ENCODE measurements around the gene ZXDC.
A peak's percentile ranks its signal among the peaks of the same experiment; 100 is the strongest.

Gene ZXDC, protein sequence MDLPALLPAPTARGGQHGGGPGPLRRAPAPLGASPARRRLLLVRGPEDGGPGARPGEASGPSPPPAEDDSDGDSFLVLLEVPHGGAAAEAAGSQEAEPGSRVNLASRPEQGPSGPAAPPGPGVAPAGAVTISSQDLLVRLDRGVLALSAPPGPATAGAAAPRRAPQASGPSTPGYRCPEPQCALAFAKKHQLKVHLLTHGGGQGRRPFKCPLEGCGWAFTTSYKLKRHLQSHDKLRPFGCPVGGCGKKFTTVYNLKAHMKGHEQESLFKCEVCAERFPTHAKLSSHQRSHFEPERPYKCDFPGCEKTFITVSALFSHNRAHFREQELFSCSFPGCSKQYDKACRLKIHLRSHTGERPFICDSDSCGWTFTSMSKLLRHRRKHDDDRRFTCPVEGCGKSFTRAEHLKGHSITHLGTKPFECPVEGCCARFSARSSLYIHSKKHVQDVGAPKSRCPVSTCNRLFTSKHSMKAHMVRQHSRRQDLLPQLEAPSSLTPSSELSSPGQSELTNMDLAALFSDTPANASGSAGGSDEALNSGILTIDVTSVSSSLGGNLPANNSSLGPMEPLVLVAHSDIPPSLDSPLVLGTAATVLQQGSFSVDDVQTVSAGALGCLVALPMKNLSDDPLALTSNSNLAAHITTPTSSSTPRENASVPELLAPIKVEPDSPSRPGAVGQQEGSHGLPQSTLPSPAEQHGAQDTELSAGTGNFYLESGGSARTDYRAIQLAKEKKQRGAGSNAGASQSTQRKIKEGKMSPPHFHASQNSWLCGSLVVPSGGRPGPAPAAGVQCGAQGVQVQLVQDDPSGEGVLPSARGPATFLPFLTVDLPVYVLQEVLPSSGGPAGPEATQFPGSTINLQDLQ

DNA sequence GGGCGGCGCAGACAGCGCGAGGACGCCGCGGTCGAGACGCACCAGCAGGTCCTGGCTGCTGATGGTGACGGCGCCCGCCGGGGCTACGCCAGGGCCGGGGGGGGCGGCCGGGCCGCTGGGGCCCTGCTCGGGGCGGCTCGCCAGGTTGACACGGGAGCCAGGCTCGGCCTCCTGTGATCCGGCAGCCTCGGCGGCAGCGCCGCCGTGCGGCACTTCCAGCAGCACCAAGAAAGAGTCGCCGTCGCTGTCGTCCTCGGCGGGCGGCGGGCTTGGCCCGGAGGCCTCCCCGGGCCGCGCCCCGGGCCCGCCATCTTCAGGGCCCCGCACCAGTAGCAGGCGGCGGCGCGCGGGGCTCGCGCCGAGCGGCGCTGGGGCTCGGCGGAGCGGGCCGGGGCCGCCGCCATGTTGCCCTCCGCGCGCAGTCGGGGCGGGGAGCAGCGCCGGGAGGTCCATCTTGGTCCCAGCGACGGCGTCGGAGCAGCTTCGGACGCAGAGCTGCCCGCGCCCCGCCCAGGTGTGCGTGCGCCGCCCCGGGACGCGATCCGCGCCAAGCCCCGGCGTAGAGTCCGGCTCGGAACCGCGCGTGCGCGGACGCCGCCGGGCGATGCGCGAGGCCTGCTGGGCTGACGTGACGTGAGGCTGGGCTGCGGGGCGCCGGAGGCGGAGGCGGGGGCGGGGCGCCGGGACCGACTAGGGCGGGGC lies at the start of gene ZXDC:
TSS of gene ZXDC (minus strand) at position 479 of the 702 bp plus-strand sequence. CDS start at position 453, 26 bp downstream.
- DNase-seq: peak; percentile 75 to 81

DNA sequence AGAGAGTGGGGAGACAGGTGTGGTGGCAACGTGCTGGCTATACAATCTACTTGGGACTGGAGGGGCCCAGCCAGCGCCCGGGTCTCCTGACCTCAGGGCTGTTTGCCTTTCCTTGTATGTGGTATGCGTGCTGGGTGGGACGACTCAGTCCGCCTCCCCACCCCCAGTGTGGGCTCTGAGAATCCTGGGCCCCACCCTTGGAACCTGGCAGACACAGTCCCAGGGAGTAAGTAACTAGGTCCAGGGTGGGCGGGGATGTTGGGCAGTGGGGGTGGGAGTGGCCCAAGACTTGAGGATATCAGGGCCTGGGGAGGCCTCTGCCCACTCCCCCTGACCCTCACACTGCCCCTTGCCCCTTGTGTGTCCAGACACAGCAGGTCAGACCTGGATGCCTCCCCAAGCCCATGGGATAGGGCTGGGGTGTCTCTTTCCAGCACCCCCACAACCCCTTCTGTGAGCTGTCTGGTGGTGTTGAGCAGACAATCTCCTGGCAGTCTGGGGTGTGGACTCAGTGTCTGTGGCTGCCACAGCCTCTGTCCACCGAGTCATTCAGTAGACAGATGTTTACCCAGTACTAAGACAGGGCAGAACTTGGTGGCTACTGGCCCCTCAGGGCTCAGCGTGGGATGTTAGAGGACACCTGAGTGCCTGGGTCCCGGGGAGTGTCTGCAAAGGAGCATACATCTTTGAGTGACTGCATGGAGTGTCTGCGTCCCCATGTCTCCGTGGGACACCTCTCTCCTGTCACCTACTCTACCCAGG lies 49.6 kb upstream of the ZXDC start:
- DNase-seq: no peak

DNA sequence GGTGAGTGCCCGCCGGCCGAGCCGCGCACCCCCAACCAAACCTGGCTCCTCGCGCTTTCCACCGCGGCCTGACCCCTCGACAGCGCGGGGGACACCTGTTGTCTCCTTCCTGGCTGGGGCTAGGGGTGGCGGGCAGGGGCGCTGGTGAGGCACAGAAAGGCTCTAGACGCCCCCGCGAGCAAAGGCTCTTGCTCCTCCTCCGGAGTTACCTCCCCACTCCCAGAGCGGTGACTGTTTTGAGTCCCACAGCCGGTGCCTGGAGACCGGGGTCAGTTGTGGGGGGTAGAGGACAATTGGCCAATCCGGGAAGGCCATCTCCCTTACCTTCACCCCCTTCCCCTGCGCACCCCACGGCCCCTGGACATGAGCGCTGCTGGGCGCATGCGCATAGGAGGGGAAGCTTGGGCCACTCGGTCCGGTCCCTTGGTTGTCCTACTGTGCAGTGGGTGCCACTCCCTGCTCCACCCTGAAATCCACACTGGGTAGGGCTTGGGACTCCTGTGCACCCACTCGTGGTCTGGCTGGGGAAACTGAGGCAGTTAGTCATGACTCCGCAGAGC lies 48.8 kb upstream of the ZXDC start:
- DNase-seq: no peak

DNA sequence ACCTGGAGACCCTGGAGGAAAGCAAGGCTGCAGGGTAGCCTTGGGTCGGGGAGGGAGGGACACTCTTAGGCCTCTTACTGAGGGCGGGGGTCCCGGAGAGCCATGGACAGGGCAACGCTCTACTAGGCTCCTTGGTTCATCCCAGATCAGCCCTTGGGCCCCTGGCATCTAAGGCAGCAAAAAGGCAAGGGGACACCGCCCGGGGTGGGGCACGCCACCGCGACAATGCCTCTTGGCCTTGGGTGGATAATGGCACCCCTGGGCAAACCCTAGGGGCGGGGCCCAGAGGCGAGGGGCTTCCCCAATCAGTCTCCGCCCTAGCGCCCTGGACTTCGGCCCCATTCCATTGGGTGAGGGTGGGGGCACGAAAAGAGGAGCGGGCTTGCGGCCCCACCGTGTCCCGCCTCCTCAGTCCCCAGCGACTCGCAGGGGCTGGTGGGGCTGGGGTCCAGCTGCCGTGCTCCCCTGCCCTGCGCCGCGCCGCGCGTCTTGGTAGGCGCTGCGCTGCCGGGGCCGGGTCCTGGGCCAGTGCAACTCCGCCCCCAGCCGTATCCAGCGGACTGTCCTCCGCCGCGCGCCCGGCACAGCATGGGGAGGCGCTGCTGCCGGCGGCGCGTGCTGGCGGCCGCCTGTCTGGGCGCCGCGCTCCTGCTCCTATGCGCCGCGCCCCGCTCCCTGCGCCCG lies 48.2 kb upstream of the ZXDC start, which contains the start of gene CHST13:
TSS of gene CHST13 (plus strand) at position 411 of the 684 bp plus-strand sequence. CDS start at position 589, 178 bp downstream.
- DNase-seq: peak; percentile 12 to 23

DNA sequence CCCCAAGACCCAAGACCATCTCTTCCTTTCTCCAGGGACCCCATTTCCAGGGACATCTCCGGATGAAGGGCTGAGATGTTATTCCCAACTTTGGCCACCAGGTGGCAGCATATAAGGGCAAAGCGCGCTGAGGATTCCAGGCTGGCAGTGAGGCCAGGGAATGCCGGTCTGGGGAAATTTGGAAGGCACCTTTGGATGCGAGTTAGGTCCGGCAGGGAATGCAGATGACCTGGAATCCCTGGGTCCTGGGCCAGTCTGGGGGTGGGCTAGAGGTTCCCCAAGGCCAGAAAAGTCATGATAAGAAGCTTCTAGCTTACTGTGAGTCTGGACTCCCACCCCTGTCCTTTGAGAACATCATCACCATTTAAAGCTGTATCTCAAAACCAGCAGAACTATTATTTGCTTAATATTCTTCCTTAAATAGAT lies 46.7 kb upstream of the ZXDC start:
- peak; percentile 46 to 48 for DNase-seq

DNA sequence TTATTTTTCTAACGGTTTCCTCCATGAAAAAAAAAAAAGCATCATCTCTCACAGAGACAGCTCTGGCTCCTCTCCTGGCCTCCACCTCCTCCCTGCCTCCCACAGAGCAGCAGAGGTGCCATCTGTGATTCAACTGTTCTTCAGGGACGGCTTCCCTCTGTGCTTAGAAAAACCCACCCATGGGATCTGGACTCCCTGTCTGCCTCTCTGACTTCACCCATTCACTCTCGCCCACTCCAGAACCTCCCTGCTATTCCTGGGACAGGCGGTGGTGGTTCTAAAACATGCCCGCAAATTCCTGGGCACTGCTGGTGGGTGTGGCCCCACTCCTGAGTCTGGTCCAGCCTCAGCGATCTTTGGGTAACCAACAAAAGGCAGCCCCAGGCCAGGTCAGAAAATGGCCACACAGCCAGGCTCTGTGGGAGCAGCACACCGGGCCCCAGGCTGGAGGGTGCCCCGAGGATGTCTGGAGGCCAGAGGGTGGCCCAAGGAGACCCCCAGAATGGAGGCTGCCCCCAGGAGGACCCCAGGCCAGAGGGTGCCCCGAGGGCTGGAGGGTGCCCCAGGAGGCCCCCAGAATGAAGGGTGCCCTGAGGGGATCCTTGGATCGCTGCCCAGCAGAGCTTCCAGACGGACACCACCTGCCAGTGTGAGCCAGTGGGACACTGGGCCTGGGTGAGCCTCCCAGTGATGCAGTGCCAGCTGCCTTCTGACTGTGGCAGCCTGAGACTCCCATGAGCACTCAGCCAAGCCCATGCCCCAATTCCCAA lies 45.6 kb upstream of the ZXDC start:
- DNase-seq: no peak

DNA sequence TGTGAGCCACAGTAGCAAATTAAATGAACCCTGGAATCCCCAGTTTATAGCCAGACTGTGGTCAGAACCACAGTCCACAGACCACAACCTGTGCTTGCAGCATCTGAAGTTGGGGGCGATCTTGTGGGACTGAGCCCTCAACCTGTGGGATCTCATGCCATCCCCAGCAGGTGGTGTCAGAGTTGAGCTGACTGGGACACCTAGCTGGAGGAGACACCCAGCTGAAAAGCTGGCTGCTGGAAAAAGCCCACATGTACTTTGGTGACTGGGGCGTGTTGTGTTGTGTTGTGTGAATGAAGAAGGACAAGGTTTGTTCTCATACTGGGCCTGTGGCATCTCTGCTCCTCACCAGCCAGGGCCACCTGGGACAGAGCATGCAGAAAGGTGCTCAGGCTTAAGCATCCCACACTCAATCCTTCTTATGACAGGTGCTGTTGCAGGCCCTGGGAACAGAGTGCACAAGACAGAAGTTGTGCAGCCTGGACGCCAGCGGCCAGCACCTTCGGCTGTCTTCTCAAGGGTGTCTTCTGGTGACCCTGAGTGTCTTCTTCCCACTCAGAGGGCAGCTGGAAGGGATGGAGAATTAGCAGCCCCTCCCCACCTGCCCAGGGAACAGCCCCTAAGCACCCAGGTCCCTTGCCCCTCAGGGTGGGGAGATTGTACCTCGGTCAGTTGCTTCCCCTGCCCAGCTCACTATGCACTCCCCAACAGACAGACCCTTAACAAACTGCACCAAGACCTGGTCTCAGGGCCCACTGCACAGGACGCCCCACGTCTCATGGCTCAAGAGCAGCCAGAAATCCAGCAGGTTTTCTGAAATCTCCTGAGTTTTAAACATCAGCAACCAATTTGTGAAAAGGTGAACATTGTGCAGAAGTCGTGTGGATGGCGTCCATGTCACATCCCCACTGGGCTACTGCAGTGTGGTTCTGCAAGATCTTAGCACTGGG lies 44.1 kb upstream of the ZXDC start:
- DNase-seq: no peak

DNA sequence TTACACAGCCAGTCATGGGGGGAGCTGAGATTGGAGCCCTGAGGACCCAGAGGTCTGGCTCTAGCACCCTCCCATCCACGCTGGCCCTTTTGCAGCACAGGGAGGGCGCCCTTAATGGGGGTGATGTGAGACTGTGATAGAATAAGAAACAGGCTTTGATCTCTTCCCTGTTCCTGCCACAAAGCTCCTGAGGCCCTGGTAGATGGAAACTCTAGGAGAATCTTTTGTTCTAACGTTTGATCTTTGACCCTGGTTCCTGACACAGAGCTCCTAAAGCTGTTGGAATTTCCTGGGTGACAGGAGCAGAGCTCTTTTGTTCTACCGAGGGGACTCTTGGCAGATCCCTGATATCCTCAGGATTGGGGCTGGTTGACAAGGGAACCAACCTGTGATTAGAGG lies 43.1 kb upstream of the ZXDC start:
- no peak for DNase-seq

DNA sequence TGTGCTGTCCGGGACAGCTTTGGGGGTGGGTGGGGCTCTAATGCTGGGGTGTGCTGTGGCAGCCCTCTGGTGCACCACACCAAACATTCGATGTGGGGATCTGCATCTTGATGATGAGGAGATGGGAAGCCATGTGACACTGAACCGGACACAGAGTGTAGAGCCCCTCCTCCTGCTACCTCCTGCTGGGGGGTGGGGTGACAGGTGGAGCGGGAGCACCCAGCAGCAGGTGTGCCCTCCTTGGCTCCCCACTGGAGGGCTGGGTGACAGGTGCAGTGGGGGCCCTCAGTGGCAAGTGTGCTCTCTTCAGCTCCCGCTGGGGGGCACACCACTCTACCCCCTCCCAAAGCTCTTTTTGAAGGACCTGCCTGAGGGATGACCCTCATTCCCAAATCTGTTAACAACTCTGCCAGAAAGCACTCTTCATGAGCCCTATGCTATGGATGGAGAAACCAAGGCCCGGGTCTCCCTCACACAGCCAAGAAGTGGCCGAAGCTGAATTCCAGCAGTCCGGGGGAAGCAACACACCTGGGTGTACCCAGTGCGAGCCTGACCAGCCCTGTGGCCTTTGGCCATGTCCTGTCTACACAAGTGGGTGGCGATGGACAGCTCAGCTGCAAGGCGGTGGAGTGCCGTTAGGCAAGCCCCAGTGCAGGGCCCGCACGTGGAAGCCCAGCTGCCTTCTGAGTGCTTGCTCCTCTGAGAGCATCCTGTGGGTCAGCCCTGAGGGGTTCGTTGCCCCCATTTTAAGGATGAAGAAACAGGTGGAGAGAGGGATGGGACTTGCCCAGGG lies 42.5 kb upstream of the ZXDC start:
- no peak for DNase-seq

DNA sequence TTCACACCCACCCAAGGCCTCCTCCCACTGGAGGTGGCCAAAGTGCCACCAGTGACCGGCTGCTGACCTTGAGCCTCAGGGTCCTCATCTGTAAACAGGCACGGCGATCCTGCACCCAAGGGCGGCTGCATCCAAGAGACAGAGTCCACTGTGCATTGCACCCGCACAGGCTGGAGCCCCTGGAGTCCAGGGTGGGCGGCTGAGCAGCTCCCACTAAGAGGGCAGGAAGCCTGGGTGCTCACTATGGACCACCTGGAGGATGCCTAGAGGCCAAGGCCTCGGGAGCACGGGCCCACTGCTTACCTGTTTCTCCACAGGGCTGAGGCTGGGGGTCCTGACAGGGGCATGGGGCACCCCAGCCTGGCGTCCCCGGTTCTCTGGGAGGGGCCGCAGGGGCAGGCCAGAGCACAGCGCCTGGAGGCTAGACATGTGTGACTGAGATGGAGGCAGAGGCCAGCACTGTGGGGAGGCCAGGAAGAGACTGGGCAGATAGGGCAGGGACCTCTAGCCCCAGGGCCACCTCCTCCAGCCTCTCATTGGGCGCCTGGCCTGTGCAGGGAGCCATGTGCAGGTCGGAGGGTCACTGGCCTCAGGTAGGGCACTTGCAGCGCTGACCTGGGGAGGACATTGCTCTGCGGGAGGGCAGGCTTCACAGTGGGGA lies 41.7 kb upstream of the ZXDC start, which contains the start of gene UROC1:
TSS of gene UROC1 (minus strand) at position 483 of the 661 bp plus-strand sequence. CDS start at position 429, 54 bp downstream.
- no peak for DNase-seq

DNA sequence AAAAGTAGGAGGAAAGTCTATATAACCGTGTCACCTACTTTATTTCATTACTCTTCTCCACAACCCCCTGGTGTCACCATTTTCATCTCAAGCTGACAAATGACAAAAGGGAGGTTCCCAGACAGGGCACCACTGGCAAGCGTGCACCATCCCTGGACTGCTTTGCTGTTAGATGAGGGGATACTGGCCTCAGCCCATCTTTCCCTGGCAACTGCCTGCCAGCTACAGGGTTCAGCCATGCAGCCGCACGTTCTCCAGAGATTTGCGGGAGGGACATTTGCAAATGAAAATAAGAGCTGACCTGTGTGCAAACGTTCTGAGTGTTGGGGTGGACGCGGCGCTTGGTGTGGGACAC lies 41.2 kb upstream of the ZXDC start:
- DNase-seq: no peak

DNA sequence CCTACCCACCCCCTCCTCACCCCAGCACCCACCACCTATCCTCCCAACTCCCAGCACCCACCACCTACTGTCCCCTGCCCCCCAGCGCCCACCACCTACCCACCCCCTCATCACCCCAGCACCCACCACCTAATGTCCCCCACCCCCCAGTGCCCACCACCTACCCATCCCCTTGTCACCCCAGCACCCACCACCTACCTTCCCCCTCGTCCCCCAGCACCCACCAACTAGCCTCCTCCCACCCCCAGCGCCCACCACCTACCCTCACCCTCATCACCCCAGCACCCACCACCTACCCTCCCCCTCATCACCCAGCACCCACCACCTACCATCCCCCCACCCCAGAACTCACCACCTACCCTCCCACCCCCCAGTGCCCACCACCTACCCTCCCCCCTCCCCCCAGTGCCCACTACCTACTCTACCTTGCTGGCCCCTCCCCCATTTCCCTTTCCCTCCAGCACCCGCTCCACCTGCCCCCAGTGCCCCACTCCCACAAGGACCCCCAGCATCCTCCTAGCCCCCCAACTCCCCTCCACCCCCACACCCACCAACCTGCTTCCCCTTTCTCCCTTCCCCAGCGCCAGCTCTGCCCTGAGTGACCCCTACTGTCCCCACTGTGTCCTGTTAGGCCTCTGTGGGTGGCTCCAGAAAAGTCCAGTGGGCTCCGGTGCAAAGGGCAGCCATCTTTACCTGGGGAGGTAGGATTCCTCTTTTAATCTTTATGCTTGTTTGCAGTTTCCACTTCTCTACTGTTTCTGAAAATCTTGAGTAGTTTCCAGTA lies 40.7 kb upstream of the ZXDC start:
- no peak for DNase-seq

DNA sequence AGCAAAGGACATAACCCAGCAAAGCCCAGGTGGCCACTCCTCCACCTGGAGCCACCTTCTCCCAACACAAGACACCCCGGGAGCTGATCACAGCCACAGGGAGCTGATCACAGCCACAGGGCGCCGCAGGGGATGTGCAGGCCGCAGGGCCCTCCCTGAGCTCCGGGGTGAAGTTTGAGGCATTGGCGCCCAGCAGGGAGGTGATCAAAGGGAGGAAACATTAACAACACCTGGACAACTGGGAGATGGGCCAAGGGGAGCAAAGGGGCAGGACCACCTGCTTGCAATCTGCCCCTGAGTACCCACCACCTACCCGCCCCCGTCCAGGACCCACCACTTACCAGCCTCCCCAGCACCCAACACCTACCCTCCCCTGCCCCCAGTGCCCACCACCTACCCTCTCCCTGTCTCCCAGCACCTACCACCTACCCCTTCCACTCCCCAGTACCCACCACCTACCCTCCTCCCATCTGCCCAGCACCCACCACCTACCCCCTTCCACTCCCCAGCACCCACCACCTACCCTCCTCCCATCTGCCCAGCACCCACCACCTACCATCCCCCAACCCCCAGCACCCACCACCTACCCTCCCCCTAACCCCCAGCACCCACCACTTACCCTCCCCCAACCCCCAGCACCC lies 39.5 kb upstream of the ZXDC start:
- no peak for DNase-seq

DNA sequence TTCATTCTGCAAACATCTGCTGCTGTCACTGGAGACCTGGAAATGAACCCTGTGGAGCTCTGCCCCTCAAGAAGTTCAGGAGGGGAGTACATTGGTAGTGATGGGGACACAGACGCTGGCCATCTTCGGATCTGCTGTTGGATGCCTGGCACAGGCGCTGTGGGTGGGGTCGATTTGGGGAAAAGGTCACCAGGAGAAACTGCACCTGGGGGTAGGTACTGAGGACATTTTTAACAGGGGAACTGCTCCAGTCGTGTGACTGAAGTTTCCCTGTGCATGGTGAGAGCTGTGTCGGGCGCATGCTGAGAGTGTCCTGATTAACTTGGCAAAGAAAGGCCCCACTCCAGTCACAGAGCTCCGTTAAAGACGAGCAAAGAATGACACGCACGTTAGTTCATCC lies 38.5 kb upstream of the ZXDC start:
- no peak for DNase-seq

DNA sequence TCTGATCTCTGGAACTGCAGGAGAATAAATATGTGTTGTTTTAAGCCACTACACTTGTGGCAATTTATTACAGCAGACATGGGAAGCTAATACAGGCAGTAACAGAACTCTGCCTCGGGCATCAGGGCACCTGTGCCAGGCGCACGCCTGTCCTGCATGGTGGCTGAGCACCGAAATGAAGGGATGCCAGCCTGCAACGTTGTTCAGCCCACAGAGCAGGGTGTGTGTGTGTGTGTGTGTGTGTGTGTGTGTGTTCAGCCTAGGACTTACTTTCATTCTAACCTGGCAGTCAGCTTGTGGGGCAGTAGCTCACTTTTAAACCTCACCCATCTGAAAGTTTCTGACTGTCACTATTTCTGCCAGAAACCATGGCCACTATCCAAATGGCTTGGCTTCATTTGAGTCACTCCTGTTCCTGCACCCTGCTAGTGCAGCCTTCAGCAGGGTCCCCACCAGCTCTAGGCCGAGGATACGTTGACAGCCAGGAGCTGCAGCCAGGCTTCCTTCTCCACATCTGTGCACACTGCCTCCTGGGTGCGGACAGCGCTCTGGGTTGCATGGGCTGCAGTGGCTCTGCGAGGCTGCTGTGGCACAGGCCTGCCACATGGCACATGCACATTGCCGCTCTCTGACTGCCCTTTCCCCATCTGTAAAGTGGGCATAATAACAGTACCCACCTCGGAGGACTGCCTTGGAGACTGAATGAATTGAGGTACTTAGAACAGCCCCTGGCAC lies 37.4 kb upstream of the ZXDC start:
- DNase-seq: no peak

DNA sequence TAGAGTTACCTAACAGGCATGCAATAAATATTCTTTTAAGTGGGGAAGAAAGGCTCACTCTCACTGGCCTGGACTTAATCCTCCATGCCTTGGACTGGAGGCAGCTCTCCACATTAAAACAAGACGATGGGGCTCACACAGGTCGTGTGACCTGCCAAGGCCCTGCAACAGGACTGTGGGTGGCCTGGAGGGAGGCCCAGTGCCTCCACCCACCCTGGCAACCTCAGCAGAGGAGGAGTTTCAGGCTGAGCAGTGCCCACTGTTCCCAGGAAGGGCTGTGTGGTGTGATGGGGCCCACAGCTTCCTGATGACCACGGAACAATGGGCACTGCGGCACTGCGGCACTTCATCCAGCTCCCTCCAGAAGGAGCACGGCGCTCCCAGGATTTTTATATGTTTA lies 36.3 kb upstream of the ZXDC start:
- no peak for DNase-seq

All from Kasumi-1 (cell line).